ENCODE data around the gene ZFYVE16.
A peak's percentile ranks its signal among the peaks of the same experiment; 100 is the strongest.
"Not testable (repeated sequence)": the region's sequence is repeated elsewhere in the genome, so short reads cannot be mapped to it uniquely, and the experiment has no call there.

The ZFYVE16 gene

DNA sequence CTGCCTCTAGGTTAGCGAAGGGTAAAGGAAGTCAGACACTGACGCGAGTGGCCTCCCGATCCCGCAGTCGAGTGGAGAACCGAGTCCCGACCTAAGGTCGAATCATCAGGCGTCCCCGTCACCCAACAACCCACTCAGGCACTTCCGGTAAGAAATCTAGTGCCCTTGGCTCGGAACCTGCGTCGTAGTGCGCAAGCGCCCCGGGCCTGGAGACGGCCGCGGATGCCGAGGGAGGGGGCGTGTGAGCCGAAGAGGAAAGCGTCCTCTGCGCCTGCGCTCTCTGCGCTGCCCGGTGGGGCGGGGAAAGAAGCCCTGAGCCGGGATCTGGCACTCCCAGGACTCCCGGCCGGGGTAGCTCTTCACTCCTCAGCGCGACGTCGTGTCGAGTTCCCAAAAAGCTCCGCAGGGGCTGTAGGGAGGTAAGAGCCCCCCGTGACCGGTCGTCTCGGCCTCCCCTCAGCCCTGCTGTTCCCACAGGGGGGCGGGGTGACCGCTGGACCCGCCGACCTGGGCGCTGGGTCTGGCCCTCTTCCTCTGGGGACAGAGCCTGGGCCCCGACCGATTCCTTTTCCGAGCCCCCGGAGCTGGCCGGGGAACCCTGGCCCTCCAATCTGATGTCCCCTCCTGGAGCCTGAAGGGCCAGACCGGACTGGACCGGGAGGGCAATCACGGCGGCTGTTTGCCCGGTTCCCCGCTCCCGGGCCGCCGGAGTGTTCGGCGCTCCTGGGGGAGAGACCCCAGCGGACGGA, at the start of gene ZFYVE16:
ZFYVE16 (plus strand) TSS at position 330 of the 749 bp plus-strand sequence. CDS start 26,084 bp downstream, outside the sequence.
- peak; percentile 96 for DNase-seq

DNA sequence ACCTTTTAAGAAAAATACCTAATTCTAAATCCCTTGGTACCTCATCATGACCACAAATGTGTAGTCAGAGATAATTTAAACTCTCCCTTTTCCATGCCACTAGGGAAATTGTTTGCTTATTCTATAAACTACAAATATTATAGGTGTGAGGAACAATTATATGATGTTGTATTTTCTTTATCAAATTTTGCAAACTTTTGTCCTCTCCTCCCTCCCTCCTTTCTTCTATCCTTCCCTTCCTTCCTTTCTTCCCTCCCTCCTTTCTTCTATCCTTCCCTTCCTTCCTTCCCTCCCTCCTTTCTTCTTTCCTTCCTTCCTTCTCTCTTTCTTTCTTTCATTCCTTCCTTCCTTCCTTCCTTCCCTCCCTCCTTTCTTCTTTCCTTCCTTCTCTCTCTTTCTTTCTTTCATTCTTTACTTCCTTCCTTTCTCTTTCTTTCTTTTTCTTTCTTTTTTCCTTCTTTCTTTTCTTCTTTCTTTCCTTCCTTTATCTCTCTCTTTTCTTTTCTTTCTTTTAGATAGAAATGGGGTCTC, 46.9 kb upstream of the ZFYVE16 start:
- DNase-seq = no peak

DNA sequence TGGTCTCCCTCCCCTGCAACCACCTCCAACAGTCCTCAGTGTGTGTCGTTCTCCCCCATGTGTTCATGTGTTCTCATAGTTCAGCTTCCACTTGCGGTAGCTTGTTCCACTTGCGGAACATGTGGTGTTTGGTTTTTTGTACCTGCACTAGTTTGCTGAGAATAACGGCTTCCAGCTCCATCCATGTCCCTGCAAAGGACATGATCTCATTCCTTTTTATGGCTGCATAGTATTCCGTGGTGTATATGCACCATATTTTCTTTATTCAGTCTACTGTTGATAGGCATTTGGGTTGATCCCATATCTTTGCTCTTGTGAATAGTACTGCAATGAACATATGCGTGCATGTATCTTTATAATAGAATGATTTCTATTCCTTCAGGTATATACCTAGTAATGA, 43.0 kb upstream of the ZFYVE16 start:
- no peak for DNase-seq

DNA sequence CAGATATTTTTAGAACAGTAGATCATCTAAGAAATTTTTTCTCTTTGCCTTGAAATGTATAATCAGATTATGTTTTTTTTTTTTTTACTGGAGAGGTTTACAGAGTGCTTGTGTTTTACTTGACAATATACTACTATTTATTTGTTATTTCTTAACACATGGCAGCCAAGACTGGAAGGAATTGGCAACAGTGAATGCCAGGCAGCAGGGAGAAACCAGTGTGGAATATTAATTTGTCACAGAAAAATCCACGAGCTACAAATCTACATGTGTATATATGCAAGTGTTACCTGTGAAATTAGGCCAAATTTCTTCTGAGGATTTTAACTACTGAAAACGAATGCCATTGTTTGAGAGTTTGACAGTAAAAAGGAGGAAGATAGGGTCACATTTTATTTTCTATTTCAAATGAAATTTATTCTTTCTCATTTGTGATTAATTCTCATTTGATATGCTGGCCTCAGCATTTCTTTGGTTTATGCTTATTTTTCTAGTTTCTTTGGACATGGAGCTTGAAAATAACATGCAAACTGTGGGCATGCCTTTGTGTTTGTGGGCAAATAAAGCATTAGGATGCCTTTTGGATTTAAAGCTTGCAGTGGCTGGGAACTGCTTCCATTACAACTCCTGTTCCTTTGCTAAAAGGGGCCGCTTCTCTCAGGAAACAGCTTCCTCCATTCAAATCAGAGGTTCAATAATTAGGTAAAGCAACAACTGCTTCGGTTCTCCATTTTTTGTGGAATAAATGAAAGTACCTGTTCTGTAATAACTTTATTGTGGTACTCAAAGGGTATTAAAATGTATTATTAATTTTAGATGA, 39.0 kb upstream of the ZFYVE16 start:
- DNase-seq = no peak

DNA sequence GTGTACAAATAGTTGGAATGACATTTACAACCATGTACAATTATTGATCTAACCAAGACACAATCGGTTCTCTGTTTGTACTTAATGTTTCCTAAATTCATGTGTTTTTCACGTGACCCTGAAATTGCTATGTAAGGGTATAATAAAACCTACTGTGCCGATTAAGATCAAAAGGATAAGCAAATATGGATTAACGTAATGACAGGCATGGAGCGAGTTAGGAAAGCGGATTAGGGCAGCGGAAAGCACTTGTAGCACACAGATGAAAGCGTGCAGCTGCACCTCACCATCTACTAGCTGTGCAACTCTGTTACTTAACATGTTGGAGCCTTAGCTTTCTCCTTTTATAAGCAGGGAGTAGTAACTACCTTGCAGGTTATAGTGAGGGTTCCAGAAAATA, 38.3 kb upstream of the ZFYVE16 start:
- DNase-seq = no peak

DNA sequence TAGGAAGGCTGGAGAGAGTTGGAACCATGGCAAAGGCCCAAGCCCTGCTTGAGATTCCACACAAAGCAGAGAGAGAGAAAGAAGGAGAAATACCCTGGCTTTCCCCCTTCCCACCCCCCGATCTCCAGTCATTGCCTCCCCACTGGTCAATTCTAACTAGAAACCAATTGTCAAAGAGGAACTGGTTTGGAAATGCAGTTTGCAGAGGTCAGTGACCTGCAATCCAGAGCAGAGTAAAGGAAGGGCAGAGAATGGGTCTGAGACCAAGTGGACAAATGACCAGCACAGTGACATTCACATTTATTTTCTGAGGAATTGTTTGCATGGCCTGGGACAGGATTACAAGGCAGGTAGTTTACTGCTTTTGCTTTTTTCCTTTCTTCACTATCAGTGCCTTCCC, 37.5 kb upstream of the ZFYVE16 start:
- no peak for DNase-seq

DNA sequence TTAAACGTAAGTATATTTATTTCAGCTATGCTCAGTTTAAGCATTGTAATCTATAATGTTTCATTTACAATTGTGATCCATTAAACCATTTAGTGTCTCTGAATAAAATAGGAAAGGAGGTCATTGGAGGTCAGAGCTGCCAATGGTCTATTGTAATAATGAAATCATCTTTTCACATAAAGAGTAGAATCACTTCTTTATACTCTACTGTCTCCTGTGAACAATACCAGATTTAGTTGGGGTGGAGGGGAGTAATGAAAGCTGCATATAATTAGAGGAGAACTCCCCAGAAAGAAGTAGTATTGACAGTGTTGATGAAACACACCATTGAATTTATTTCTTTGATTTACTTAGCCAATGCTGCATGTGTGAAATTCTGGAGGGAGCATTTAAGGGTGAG, 35.1 kb upstream of the ZFYVE16 start:
- DNase-seq = no peak

DNA sequence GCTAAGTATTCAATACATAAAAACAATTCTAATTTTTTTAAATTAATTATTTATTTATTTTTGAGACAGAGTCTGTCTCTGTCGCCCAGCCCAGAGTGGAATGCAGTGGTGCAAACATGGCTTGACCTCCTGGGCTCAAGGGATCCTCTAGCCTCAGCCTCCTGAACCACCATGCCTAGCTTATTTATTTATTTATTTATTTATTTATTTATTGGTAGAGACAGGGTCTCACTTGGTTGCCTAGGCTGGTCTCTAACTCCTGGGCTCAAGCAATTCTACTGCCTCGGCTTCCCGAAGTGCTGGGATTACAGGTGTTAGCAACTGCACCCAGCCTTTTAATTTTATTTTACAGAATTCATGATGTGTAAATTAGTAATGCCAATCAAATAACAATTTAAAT, 33.7 kb upstream of the ZFYVE16 start:
- DNase-seq = no peak

DNA sequence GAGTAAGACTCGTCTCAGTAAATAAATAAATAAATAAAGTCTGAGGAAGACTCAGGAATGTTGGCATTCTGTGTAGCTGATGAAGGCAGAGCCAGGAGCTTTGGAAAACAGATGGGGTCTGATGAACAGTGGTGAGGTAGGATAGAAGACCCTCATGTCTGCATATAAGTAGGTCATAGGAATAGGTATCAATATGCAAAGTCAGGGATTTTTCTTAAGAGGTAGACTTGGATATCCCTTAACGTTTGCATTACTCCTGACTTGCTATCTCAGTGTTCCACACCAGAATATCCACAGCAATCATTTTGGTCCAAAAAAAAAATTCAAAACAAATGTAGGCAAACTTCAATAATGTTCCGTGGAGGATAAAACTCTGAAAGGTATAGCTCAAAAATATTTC, 31.3 kb upstream of the ZFYVE16 start:
- no peak for DNase-seq

DNA sequence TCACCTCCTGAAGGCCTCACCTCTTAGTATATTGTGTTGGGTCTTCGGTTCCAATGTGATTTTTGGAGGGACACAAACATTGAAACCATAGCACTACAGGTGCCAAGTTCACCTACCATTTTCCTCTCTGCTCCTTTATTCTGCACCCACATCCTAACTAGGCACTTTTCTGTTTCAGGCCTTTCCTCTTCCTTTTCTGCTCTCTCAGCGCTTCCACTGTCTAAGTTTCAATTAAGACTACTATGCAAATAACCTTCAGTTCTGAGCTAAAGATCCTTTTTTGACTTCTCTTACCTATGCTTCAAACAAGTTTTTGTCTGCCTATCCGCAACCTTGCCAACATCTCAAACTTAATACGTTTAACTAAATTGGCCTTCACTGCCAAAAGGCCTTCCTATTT, 25.4 kb upstream of the ZFYVE16 start:
- DNase-seq = no peak

DNA sequence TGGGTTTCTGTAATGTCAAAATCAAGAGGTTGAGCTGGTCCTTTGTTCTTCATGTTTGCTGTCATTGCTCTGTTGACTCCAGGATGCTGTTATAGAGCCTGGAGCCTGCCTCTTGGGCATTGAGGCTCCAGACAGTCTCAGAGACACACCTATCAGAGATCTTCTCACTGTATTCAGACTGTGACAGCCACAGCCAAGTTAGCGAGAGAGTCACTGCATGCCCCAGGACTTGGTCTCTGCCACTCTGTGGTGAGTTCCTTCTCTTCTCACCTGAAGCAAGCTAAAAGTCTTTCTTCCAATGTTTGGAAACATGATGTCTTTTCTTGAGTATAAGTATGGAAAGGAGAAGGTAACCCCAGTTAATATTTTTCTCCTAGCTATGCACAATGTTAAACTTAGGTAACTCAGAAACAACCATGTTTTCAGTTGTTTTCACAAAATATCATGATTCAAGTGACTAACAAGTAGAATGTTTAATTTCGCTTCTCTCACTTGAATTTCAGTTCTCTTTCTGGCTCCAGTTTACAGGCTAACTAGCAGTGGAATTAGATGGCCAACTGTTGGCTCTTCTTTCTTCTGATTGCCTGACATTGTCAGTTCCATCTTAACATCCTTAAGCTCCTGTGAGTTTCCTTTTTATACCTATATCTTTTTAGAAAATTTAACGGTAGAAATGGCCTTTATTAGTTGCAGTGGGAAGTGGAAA, 20.6 kb upstream of the ZFYVE16 start:
- DNase-seq = no peak

DNA sequence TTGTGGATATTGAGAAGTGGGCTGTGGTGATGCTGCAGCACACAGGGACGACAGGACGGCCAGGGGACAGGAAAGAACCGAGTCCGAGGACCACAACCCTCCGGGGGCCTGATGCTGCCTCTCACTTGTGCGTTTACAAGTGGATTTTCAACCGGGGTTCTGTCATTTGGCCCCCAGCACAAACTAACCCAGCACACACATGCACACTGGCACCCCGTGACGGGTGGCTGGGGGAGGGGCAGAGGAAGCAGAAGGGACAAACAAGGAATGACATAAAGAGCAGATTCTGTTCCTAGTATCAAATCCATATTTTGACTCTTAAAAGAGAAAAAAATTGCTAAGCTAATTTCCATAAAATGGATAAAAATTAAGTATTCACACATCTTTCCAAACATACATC, 18.3 kb upstream of the ZFYVE16 start:
- no peak for DNase-seq

DNA sequence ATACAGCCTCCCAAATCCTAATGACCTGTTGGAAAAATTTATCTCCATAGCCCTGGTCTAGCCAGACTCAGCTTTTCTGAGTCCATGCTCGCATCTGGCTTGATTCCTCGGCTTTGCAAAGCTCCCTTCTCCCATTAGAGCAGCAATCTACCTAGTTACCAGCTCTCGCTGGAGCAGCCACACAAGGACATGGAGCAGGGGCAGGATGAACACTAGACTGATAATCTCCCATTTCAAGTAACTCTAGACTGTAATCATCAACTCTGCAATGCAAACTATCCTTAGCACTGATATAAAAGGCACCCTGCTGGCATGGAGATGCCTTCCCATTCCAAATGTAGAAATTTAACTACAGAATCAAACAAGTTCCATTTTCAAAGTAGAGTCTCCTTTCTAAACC, 17.5 kb upstream of the ZFYVE16 start:
- DNase-seq = not testable (repeated sequence)

DNA sequence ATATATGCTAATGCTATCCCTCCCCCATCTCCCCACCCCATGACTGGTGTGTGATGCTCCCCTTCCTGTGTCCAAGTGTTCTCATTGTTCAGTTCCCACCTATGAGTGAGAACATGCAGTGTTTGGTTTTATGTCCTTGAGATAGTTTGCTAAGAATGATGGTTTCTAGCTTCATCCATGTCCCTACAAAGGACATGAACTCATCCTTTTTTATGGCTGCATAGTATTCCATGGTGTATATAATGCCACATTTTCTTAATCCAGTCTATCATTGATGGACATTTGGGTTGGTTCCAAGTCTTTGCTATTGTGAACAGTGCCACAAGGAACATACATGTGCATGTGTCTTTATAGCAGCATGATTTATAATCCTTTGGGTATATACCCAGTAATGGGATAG, 16.6 kb upstream of the ZFYVE16 start:
- not testable (repeated sequence) for DNase-seq

DNA sequence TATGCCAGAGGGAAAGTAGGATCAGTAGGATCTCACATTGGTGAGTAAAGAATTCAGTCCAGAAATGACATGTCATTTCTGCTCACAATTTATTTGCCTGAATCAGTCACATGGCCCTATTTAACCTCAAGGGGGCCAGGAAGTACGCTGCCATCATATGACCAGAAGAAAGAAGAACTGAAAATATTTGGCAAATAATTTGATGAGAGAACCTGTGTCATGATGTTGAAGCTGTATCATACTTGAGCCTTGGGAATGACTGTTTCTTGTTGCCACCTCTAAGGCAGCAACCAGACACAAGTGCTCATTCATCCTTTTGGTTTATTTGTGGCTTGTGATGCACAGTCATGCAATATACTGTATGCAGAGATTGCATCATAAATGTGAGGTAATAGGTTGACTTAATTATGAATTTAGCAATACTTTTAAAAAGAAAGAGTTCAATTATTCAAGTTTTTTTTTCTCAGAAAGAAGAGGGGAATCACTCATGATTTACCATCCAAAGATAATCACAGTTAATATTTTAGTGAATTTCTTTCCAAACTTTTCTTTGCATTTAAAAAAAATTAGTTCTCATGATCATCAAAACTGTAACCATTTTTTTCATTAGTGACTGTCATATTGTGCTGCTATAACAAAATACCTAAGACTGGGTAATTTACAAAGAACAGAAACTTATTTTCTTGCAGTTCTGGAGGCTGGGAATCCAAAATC, 8.2 kb upstream of the ZFYVE16 start:
- no peak for DNase-seq

DNA sequence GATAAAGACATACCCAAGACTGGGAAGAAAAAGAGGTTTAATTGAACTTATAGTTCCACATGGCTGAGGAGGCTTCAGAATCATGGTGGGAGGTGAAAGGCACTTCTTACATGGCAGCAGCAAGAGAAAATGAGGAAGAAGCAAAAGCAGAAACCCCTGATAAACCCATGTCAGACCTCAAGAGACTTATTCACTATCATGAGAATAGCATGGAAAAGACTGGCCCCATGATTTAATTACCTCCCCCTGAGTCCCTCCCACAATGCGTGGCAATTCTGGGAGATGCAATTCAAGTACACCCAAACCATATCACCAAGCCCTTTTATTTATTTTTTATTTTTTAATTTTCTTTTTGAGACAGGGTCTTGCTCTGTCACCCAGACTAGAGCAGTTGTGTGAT, 7.5 kb upstream of the ZFYVE16 start:
- not testable (repeated sequence) for DNase-seq

DNA sequence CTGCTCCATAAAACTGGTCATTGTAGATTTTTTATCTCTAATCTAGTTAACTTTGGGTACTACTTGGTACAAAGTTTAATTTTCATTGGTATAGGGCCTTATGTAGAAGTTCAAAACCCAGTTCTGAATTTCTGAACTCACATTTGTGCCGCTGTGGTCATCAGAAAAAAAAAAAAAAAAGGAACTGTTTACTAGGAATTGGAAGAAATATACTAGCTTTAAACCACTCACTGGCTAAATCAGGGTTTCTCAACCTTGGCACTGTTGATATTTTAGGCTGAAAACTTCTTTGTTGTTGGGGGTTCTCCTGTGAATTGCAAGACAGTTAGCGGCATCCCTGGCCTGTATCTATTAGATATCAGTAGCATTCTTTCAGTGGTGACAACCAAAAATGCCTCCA, 4.1 kb upstream of the ZFYVE16 start:
- DNase-seq = no peak

DNA sequence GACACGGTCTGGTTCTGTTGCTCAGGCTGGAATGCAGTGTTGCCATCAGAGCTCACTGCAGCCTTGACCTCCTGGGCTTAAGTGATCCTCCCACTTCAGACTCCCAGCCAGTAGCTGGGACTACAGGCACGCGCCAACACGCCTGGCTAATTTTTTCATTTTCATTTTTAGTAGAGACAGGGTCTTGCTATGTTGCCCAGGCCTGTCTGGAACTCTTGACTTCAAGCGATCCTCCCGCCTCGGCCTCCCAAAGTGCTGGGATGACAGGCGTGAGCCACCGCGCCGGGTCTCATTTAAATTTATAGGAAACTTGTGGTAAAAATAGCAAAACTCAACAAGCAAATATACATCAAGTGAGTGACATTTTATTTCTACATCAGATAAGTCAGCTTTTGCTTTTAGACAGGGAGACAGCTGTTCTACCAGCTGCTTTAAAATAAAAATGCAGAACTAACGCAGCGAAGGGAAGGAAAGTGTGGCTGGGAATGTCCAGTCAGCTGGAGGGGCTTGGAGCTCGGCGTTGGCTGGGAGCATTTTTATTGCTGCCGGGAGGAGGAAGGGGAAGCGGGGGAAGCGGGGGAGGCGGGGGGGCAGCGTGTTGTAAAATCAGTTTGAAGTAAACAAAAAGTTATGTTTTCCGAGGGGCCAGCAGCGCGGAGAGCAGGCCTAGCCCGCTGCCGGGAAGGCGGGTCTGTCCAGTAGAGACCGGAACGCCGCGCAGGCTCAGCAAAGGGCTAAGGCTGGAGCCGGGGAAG, 707 bp upstream of the ZFYVE16 start:
- DNase-seq = no peak

DNA sequence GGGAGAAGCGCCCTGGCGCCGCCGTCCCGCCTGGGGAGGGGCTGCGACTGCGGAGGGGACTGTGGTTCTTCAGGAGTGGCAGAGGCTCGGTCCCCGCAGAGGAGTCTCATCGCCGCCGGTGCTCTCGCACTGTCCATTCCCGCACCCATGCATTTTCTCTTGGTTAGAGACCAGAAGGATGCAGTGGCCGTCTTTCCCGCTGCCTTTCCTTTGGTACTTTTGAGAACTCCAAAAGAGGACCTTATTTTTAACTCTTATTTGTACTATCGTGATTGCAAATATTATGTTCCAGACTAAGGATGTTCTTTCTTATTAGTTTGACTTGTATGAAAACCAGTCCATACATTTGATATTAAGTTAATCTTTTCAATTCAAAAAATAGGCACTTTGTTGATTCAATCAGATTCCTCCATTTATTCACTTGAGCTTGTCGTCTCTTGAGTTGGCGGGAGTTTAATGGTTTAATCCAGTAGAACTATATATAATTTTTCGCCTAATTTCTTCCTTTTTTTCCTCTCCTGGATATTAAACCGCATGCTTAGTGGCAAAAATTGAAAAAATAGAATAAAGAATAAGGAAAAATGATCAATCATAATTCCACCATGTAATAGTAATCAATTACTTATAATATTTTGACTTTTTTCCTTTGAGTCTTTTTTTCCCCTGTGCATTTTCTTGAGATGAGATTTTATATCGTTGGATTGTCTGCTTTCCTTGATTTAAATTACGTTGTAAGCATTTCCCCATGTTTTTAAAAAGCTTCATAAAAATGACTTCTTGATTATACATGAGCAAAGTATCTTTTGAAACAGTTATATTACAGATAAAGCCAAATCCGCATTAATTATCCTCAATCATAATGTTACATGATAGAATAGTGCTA, 861 bp downstream of the ZFYVE16 start:
- DNase-seq = peak; percentile 25

DNA sequence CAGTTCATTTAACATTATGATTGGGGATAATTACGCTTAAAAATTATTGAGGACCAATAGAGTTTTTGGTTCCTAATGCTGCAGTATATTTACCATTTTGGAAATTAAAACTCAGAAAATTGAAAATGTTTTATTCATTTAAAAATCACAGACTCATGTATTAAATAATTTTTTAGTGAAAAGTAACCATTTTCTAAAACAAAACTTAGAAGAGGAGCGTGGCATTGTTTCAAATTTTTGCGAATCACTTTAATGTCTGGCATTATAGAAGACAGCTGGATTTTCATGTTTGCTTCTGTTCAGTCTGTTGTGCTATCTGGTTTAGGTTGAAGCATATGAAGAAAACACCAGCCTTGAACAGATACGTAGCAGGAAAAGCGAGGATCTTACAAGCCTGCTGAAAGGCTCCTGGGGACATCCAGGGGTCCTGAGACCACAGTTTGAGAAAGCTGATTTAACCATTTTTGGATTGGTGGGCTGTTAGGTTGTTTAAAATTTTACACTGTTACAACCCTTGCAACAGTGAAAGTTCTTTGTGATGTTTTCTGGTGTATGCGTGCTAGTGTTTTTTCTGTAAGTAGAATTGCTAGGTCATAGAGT, 1.6 kb downstream of the ZFYVE16 start:
- DNase-seq = no peak
